ENCODE results near the gene ADCY2.

- TF ChIP-seq GABPA (tag; conservative IDR thresholded peaks at IDR 0.05; ENCODE audit: low read depth) (no peak), ZNF121 (CRISPR knock-in tag; conservative IDR thresholded peaks at IDR 0.05) (no peak), ATF3 (IDR thresholded peaks at IDR 0.05) (no peak), ATF3 (CRISPR knock-in tag; conservative IDR thresholded peaks at IDR 0.05) (no peak), MCM7 (IDR thresholded peaks at IDR 0.05) (no peak), GATAD2A (IDR thresholded peaks at IDR 0.05) (no peak), CTCF (IDR thresholded peaks at IDR 0.05 in 2 of 3, conservative IDR thresholded peaks at IDR 0.05 in 1 of 3; ENCODE audit: insufficient read depth in 2 of 3, low read depth in 1 of 3, low read length in 3 of 3) (no peak), E2F6 (IDR thresholded peaks at IDR 0.05; ENCODE audit: borderline replicate concordance in 1 of 2, extremely low read depth in 1 of 2, insufficient read depth in 1 of 2, insufficient read length in 1 of 2, low read depth in 1 of 2, low read length in 1 of 2, poor library complexity in 1 of 2, severe bottlenecking in 1 of 2) (no peak), ZNF436 (CRISPR knock-in tag; IDR thresholded peaks at IDR 0.05) (no peak)
- TF ChIP-seq, protein P1, sequence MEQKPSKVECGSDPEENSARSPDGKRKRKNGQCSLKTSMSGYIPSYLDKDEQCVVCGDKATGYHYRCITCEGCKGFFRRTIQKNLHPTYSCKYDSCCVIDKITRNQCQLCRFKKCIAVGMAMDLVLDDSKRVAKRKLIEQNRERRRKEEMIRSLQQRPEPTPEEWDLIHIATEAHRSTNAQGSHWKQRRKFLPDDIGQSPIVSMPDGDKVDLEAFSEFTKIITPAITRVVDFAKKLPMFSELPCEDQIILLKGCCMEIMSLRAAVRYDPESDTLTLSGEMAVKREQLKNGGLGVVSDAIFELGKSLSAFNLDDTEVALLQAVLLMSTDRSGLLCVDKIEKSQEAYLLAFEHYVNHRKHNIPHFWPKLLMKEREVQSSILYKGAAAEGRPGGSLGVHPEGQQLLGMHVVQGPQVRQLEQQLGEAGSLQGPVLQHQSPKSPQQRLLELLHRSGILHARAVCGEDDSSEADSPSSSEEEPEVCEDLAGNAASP (IDR thresholded peaks at IDR 0.05): no peak
These were observed 346.3 kb downstream of the ADCY2 start for GRCh38 chr5:7742241-7742656.

All from K562 (cell line).